ENCODE data around the gene HDAC4. TPM values are rescaled to one million over a fixed set of nuclear protein-coding genes. Genes with fewer than 3 reads are reported as not detected.

Gene HDAC4
- total RNA-seq, 1 experiment from 2014 or later: 47.6 TPM

GRCh38 chr2:239092571-239093294 lies 308.1 kb downstream of the HDAC4 start:
- no peak overlapping the region for H3K9ac ChIP-seq (ENCODE audit: low read length)
- no peak overlapping the region for H3K4me3 ChIP-seq (replicated peaks in 1 of 2; ENCODE audit: low read depth in 1 of 2, low read length in 2 of 2)
- H3K79me2 ChIP-seq (ENCODE audit: insufficient read depth, low read length): no peaks in the 10 kb centered on the region
- no peaks in the 10 kb centered on the region for H4K20me1 ChIP-seq (ENCODE audit: insufficient read depth)
- no peak overlapping the region for H3K4me2 ChIP-seq (ENCODE audit: low read length)
- ChIA-PET CTCF (no interaction called here), RAD21 (ENCODE audit: low non-redundant PET in 1 of 2, low total read pairs in 2 of 2, uncharacterized antibody in 2 of 2, unreplicated experiment in 2 of 2) (no interaction called here), POLR2A (no interaction called here)
- no TSS peak for BruUV-seq (replicated peaks)
- no peak overlapping the region for H2AFZ ChIP-seq (ENCODE audit: low read depth, low read length, poor library complexity, severe bottlenecking)
- H3K27me3 ChIP-seq (ENCODE audit: insufficient read depth, low read length): no peaks in the 10 kb centered on the region
- H3K36me3 ChIP-seq (ENCODE audit: control insufficient read depth in 1 of 2, insufficient read depth in 2 of 2, low read length in 2 of 2): no peaks in the 10 kb centered on the region; a peak in 1 of 4 replicates
- TF ChIP-seq SIN3A (IDR thresholded peaks at IDR 0.05; ENCODE audit: low read depth) (no peak), EZH2 (IDR thresholded peaks at IDR 0.05) (no peak), ZBTB33 (IDR thresholded peaks at IDR 0.05; ENCODE audit: extremely low read depth, insufficient replicate concordance, low read length) (no peak), CBX3 (IDR thresholded peaks at IDR 0.05; ENCODE audit: low read depth) (no peak), ZNF274 (IDR thresholded peaks at IDR 0.05; ENCODE audit: low read depth, low read length) (no peak), EGR1 (IDR thresholded peaks at IDR 0.05; ENCODE audit: low read depth) (no peak), YY1 (IDR thresholded peaks at IDR 0.05; ENCODE audit: extremely low read depth, insufficient replicate concordance, low read depth, low read length) (no peak), SP1 (IDR thresholded peaks at IDR 0.05; ENCODE audit: low read depth) (no peak), MAX (IDR thresholded peaks at IDR 0.05) (no peak), CTCF (IDR thresholded peaks at IDR 0.05 in 2 of 3, conservative IDR thresholded peaks at IDR 0.05 in 1 of 3; ENCODE audit: borderline replicate concordance in 1 of 3, insufficient read depth in 1 of 3, low read depth in 2 of 3, low read length in 2 of 3) (no peak), CEBPB (IDR thresholded peaks at IDR 0.05; ENCODE audit: low read depth) (no peak), REST (IDR thresholded peaks at IDR 0.05; ENCODE audit: low read depth) (no peak), JUND (IDR thresholded peaks at IDR 0.05) (no peak), RAD21 (IDR thresholded peaks at IDR 0.05; ENCODE audit: low read depth) (no peak), ZFX (IDR thresholded peaks at IDR 0.05) (no peak), POLR2AphosphoS5 (IDR thresholded peaks at IDR 0.05; ENCODE audit: low read depth, low read length) (no peak), ATF3 (IDR thresholded peaks at IDR 0.05) (no peak)
- H3K27ac ChIP-seq (ENCODE audit: low read depth, low read length): no peak overlapping the region
- no peaks in the 10 kb centered on the region for H3K9me2 ChIP-seq (ENCODE audit: insufficient read depth)
- ATAC-seq: no peak
- H3K4me1 ChIP-seq (ENCODE audit: control insufficient read depth in 1 of 2, insufficient read depth in 2 of 2, low read length in 2 of 2): no peaks in the 10 kb centered on the region
- no peaks in the 10 kb centered on the region for H3K9me3 ChIP-seq (ENCODE audit: control insufficient read depth in 1 of 2, insufficient read depth in 1 of 2, low read depth in 1 of 2, low read length in 2 of 2)
- no peak for DNase-seq (ENCODE audit: low read depth, low spot score)
- intact Hi-C loops (cut with micrococcal nuclease): no loop called here
